GM12878 (cell line): Measurements from ENCODE around the gene IL17RB. TPM values are rescaled to one million over a fixed set of nuclear protein-coding genes. Genes with fewer than 3 reads are reported as not detected.

ENCODE experiments used
- ATAC-seq: fragments of 200-7000 bp; cut with Tn5 transposase; 3 replicates; pipeline ENCODE4 v1.9.1; 2020; ENCODE audit warnings: mild to moderate bottlenecking, moderate library complexity
- BruUV-seq: library from RNA; stranded (reverse); fragments of 400-500 nt; replicated peaks from 2 replicates; lab custom pipeline; 2021; lab: Mats Ljungman, UMichigan
- CTCF ChIA-PET: fragments of 300-600 bp; sonication (Branson Sonifier 250); formaldehyde crosslinking; extraction: SDS; loops from one replicate; lab custom pipeline; 2021; ENCODE audit warnings: inconsistent platforms; lab: Yijun Ruan, JAX
- POLR2A ChIA-PET: fragments of 350-600 bp; formaldehyde crosslinking; extraction: SDS; loops from one replicate; lab custom pipeline; 2021; ENCODE audit warnings: inconsistent platforms; lab: Charles Lee
- RAD21 ChIA-PET: fragments of 300-600 bp; sonication (Branson Sonifier 250); formaldehyde crosslinking; loops from one replicate; lab custom pipeline; 2023; ENCODE audit warnings: antibody characterized with exemption; ENCODE audit not compliant: unreplicated experiment; lab: Charles Lee
- SMC1A ChIA-PET: fragments of 300-600 bp; sonication (Branson Sonifier 250); formaldehyde crosslinking; loops from one replicate; lab custom pipeline; 2023; ENCODE audit not compliant: unreplicated experiment, uncharacterized antibody; lab: Charles Lee
- DNase-seq: peaks from one replicate; pipeline ENCODE4 v3.0.0-alpha.2; 2011; ENCODE audit warnings: low read depth, low spot score
- FAIRE-seq: peaks from 3 replicates; lab custom pipeline; 2011; peaks lifted over from hg19 to GRCh38; lab: Jason Lieb, UNC
- H2AFZ ChIP-seq: 2 replicates; pipeline ENCODE4 v1.6.0; 2011; ENCODE audit warnings: low read depth, low read length, control low read depth; ENCODE audit not compliant: control insufficient read depth
- H3K27ac ChIP-seq: 2 replicates; pipeline ENCODE4 v1.5.1; 2011; ENCODE audit warnings: control low read depth; ENCODE audit not compliant: control insufficient read depth, insufficient read depth
- H3K27me3 ChIP-seq, 2 experiments: replicated peaks in 1 of 2; 2 replicates each; pipeline versions ENCODE4 v1.6.0 to v1.6.1; 2011; ENCODE audit warnings: low read length in 1 of 2; ENCODE audit not compliant: control insufficient read depth in 2 of 2, insufficient read depth in 2 of 2
- H3K36me3 ChIP-seq, 2 experiments: 2 replicates each; pipeline ENCODE4 v1.5.1; 2011; ENCODE audit warnings: low read length in 1 of 2; ENCODE audit not compliant: control insufficient read depth in 2 of 2, insufficient read depth in 2 of 2
- H3K4me1 ChIP-seq: 2 replicates; pipeline ENCODE4 v1.6.1; 2011; ENCODE audit warnings: mild to moderate bottlenecking, low read length, moderate library complexity, mixed read lengths; ENCODE audit not compliant: control insufficient read depth, insufficient read depth
- H3K4me2 ChIP-seq: 2 replicates; pipeline ENCODE4 v1.6.0; 2011; ENCODE audit warnings: control low read depth; ENCODE audit not compliant: control insufficient read depth, insufficient read depth
- H3K4me3 ChIP-seq: fragments of 200-600 bp; sonication (generic); 2 replicates; pipeline ENCODE4 v1.5.1; 2016
- H3K79me2 ChIP-seq: 2 replicates; pipeline ENCODE4 v1.6.0; 2011; ENCODE audit warnings: low read length; ENCODE audit not compliant: control insufficient read depth, insufficient read depth
- H3K9ac ChIP-seq: 2 replicates; pipeline ENCODE4 v1.8.0; 2011; ENCODE audit warnings: low read length, control low read depth, mixed read lengths; ENCODE audit not compliant: control insufficient read depth, insufficient read depth
- H3K9me3 ChIP-seq: replicated peaks from 3 replicates; pipeline ENCODE4 v1.5.1; 2011; ENCODE audit warnings: mild to moderate bottlenecking, low read length; ENCODE audit not compliant: control insufficient read depth, insufficient read depth
- H4K20me1 ChIP-seq: 2 replicates; pipeline ENCODE4 v1.6.0; 2011; ENCODE audit not compliant: control insufficient read depth, insufficient read depth
- BCL3 ChIP-seq: IDR thresholded peaks from 2 replicates; pipeline ENCODE4 v1.6.1; 2011; ENCODE audit warnings: borderline replicate concordance, low read depth, mild to moderate bottlenecking, moderate library complexity, low read length; ENCODE audit not compliant: insufficient read depth, poor library complexity, severe bottlenecking
- CBX3 ChIP-seq: fragments of 200-600 bp; sonication (generic); IDR thresholded peaks from 2 replicates; pipeline ENCODE4 v1.6.1; 2016; ENCODE audit warnings: low read depth, borderline replicate concordance
- GATAD2B ChIP-seq: fragments of 450-650 bp; conservative IDR thresholded peaks from 2 replicates; pipeline ENCODE4 v1.6.1; 2017; ENCODE audit warnings: low read depth, mild to moderate bottlenecking, moderate library complexity
- HCFC1 ChIP-seq: fragments of 150-350 bp; IDR thresholded peaks from 2 replicates; pipeline ENCODE4 v1.6.1; 2014; ENCODE audit warnings: low read length
- IRF4 ChIP-seq: IDR thresholded peaks from 2 replicates; pipeline ENCODE4 v1.6.1; 2011; ENCODE audit warnings: low read depth, low read length
- MTA3 ChIP-seq: IDR thresholded peaks from 2 replicates; pipeline ENCODE4 v1.6.1; 2012; ENCODE audit warnings: low read length, inconsistent platforms, borderline replicate concordance
- PAX8 ChIP-seq: fragments of 450-650 bp; IDR thresholded peaks from 2 replicates; pipeline ENCODE4 v1.6.1; 2017; ENCODE audit warnings: mild to moderate bottlenecking, moderate library complexity
- PKNOX1 ChIP-seq: fragments of 450-650 bp; IDR thresholded peaks from 2 replicates; pipeline ENCODE4 v1.6.1; 2016; ENCODE audit warnings: mild to moderate bottlenecking
- REST ChIP-seq: IDR thresholded peaks from 2 replicates; pipeline ENCODE4 v1.6.1; 2012; ENCODE audit warnings: mild to moderate bottlenecking, low read depth, low read length
- SMARCA5 ChIP-seq: fragments of 450-650 bp; IDR thresholded peaks from 2 replicates; pipeline ENCODE4 v1.6.1; 2017; ENCODE audit warnings: mild to moderate bottlenecking
- SREBF2 ChIP-seq: IDR thresholded peaks from 2 replicates; pipeline ENCODE4 v1.6.1; 2012; ENCODE audit warnings: mild to moderate bottlenecking, low read length
- TAF1 ChIP-seq: IDR thresholded peaks from 2 replicates; pipeline ENCODE4 v1.6.1; 2011; ENCODE audit warnings: mild to moderate bottlenecking, low read depth, low read length, borderline replicate concordance
- TCF12 ChIP-seq: IDR thresholded peaks from 2 replicates; pipeline ENCODE4 v1.6.1; 2011; ENCODE audit warnings: low read depth, mild to moderate bottlenecking, low read length
- WGBS: methylation state at CpG from one replicate; pipeline ENCODE4 v1.1.6; 2016; ENCODE audit warnings: low lambda C conversion rate; ENCODE audit not compliant: insufficient replicate concordance, insufficient coverage; ENCODE audit errors: missing lambda C conversion rate; 5-methylcytosine and 5-hydroxymethylcytosine counted together
- in situ Hi-C: fragments of 300-500 bp; cut with MboI; formaldehyde crosslinking; loops from 9 replicates; pipeline ENCODE4 v1.14.3; 2018; ENCODE audit warnings: mixed read lengths
- intact Hi-C: fragments of 100-400 bp; cut with micrococcal nuclease; formaldehyde crosslinking; loops from one replicate; pipeline ENCODE4 v1.14.2; 2022; ENCODE audit not compliant: unreplicated experiment
- polyA plus RNA-seq, 11 experiments: library from polyadenylated mRNA; depleted of rRNA in 4 of 11; unstranded in 6 of 11; stranded (reverse) in 5 of 11; fragments of >200 nt; fragmentation: Nextera tagmentation in 4 of 11; fragmentation: Illumina TruSeq in 1 of 11; extraction: Ambion mirVana in 4 of 11; extraction: Trizol in 1 of 11; gene quantifications; 1 replicate in 1 of 11; 2 replicates in 10 of 11; pipeline versions ENCODE4 v1.2.1 to v1.2.3, GENCODE V29; 2011 to 2016; ENCODE audit warnings: inconsistent platforms in 2 of 11, missing spikeins in 2 of 11, low read depth in 1 of 11
- total RNA-seq, 4 experiments: library from RNA; depleted of rRNA in 3 of 4; stranded (reverse); fragments of >200 nt in 3 of 4; fragmentation: Illumina TruSeq in 1 of 4; extraction: Trizol in 1 of 4; gene quantifications; 2 replicates each; pipeline versions ENCODE4 v1.2.1 to v1.2.3, GENCODE V29; 2013 to 2021

Gene IL17RB
- total and polyA plus RNA-seq, 10 of the 15 experiments (the other 5 are each of a cell fraction or from before 2014, with no cell fraction given), result 1.9 to 17.2 (median 2.9) TPM

GRCh38 chr3:53798144-53798543 is 48.2 kb upstream of the IL17RB start:
- Histone ChIP-seq H3K9ac (no peak overlapping the region), H3K36me3 (no peaks in the 10 kb centered on the region), H4K20me1 (no peaks in the 10 kb centered on the region), H3K4me3 (no peak overlapping the region), H3K79me2 (no peaks in the 10 kb centered on the region), H3K27ac (no peak overlapping the region), H3K27me3 (no peaks in the 10 kb centered on the region), H3K4me2 (no peak overlapping the region), H3K4me1 (no peaks in the 10 kb centered on the region), H3K9me3 (no peaks in the 10 kb centered on the region), H2AFZ (no peak overlapping the region)
- in situ Hi-C loops (no loop called here), intact Hi-C loops (no loop called here)
- no peak for FAIRE-seq
- BruUV-seq, result no TSS peak
- peak; percentile 72 for TF ChIP-seq BCL3
- TF ChIP-seq TCF12, result no peak
- TF ChIP-seq GATAD2B, result no peak
- ChIA-PET SMC1A (no interaction called here), RAD21 (no interaction called here), POLR2A (no interaction called here), CTCF (interaction anchor here (1.0 kb wide), 1 partner anchor 12 kb away, joined by 4 read pairs; no protein-coding TSS in a partner anchor)
- no peak for ATAC-seq
- 80% methylated on average over 7 of the region's 8 CpGs for WGBS
- DNase-seq, result no peak

GRCh38 chr3:53799338-53799865 is 47.0 kb upstream of the IL17RB start:
- ATAC-seq, result no peak
- POLR2A ChIA-PET, result interaction anchor here (0.6 kb wide), 1 partner anchor 11 kb away, joined by 6 read pairs; no protein-coding TSS in a partner anchor
- Histone ChIP-seq H3K9ac (no peak overlapping the region), H3K27ac (no peak overlapping the region), H3K27me3 (no peaks in the 10 kb centered on the region), H3K4me3 (no peak overlapping the region), H3K4me1 (no peaks in the 10 kb centered on the region), H2AFZ (no peak overlapping the region), H4K20me1 (no peaks in the 10 kb centered on the region), H3K36me3 (no peaks in the 10 kb centered on the region), H3K9me3 (no peaks in the 10 kb centered on the region), H3K79me2 (no peaks in the 10 kb centered on the region), H3K4me2 (no peak overlapping the region)
- FAIRE-seq, result no peak
- no TSS peak for BruUV-seq
- SMC1A ChIA-PET, result no interaction called here
- RAD21 ChIA-PET, result no interaction called here
- WGBS, result 61% methylated on average over 12 of the region's 12 CpGs
- in situ Hi-C loops, result no loop called here
- CTCF ChIA-PET, result no interaction called here
- intact Hi-C loops, result no loop called here
- no peak for DNase-seq
- TF ChIP-seq PAX8, result no peak
- no peak for TF ChIP-seq PKNOX1
- TF ChIP-seq HCFC1, result no peak
- TF ChIP-seq REST, result no peak
- TF ChIP-seq SREBF2, result no peak
- no peak for TF ChIP-seq MTA3
- no peak for TF ChIP-seq IRF4
- TF ChIP-seq SMARCA5, result no peak
- TF ChIP-seq CBX3, result no peak
- no peak for TF ChIP-seq TAF1
